Esophagus muscularis mucosa (tissue), 4 donors: Measurements from ENCODE around the gene ACACA. TPM values are rescaled to one million over a fixed set of nuclear protein-coding genes. Genes with fewer than 3 reads are reported as not detected.

ENCODE experiments used
- DNase-seq: peaks from one replicate; pipeline ENCODE4 v3.0.0-alpha.2; 2017; ENCODE audit errors: extremely low spot score
- H3K27ac ChIP-seq, 4 donors: fragments of 200-600 bp; sonication (generic); replicated peaks in 1 of 4; 1 replicate in 3 of 4; 2 replicates in 1 of 4; pipeline ENCODE4 v1.5.1; 2016 to 2019; ENCODE audit warnings: mild to moderate bottlenecking in 1 of 4
- H3K27me3 ChIP-seq, 4 donors: fragments of 200-600 bp; sonication (generic); one replicate each; pipeline versions ENCODE4 v1.5.1 to v1.6.0; 2016 to 2019
- H3K36me3 ChIP-seq, 4 donors: fragments of 200-600 bp; sonication (generic); one replicate each; pipeline ENCODE4 v1.5.1; 2016 to 2019
- H3K4me1 ChIP-seq, 4 donors: fragments of 200-600 bp; sonication (generic); one replicate each; pipeline ENCODE4 v1.5.1; 2016 to 2019
- H3K4me3 ChIP-seq, 4 donors: fragments of 200-600 bp; sonication (generic); 1 replicate in 2 of 4; 2 replicates in 2 of 4; pipeline ENCODE4 v1.5.1; 2016 to 2019; ENCODE audit warnings: mild to moderate bottlenecking in 4 of 4, moderate library complexity in 1 of 4
- H3K9me3 ChIP-seq, 4 donors: fragments of 200-600 bp; sonication (generic); 1 replicate in 3 of 4; 2 replicates in 1 of 4; pipeline ENCODE4 v1.5.1; 2016 to 2019
- CTCF ChIP-seq, 3 experiments: fragments of 200-600 bp in 2 of 3; fragments of 450-650 bp in 1 of 3; sonication (generic) in 2 of 3; IDR thresholded peaks; one replicate each; pipeline ENCODE4 v1.5.1; 2017 to 2019; ENCODE audit warnings: antibody characterized with exemption in 3 of 3, mild to moderate bottlenecking in 2 of 3, moderate library complexity in 1 of 3
- EP300 ChIP-seq: sonication (generic); formaldehyde crosslinking; IDR thresholded peaks from one replicate; pipeline ENCODE4 v1.6.1; 2017; ENCODE audit warnings: antibody characterized with exemption
- POLR2A ChIP-seq: fragments of 450-650 bp; IDR thresholded peaks from one replicate; pipeline ENCODE4 v1.6.1; 2017; ENCODE audit warnings: antibody characterized with exemption, moderate library complexity, mild to moderate bottlenecking, low read depth
- POLR2AphosphoS5 ChIP-seq, 2 donors: sonication (generic); formaldehyde crosslinking; IDR thresholded peaks; one replicate each; pipeline ENCODE4 v1.6.1; 2017; ENCODE audit warnings: antibody characterized with exemption in 2 of 2
- WGBS: methylation state at CpG from one replicate; pipeline ENCODE4 v1.1.5; 2018; 5-methylcytosine and 5-hydroxymethylcytosine counted together
- intact Hi-C: fragments of 100-400 bp; cut with DNase I; formaldehyde crosslinking; loops from one replicate; pipeline ENCODE4 v1.15.1; 2023
- total RNA-seq, 4 donors: library from RNA; depleted of rRNA; stranded (reverse); fragments of >200 nt; gene quantifications; one replicate each; pipeline versions ENCODE4 v1.1.0 to v1.2.1, GENCODE V29; 2016

Gene ACACA
- total RNA-seq, 4 donors from 2014 or later, result 34.0 to 58.0 (median 50.5) TPM

DNA sequence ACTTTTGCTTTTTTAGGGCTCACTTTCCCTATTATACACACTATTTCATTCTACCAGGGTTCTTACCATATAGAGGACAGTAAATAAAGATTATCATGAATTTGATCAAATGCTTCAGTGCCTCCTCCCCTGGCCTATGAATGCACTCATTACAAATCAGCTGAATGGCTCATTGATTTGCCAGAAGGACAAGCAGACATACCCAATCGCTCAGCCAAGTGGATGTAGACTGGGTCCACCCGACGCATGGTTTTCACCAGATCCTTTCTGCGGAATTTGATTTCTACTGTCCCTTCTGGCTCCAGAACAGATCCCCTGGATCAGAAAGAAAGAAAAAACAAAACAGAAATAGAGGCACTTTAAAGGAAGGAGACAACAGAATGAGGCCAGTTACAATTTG, 295.3 kb downstream of the ACACA start:
- H3K36me3 ChIP-seq, result peaks cover 7 to 64% (median 40%) of the 10 kb centered on the region in 4 donors
- intact Hi-C loops, result loop anchor here (10.0 kb wide), 1 partner anchor 57 kb away; no protein-coding TSS in a partner anchor
- 89% methylated on average over 4 of the region's 4 CpGs for WGBS

GRCh38 chr17:37110746-37111145, 295.9 kb downstream of the ACACA start:
- DNase-seq, result no peak
- H3K9me3 ChIP-seq, result no peaks in the 10 kb centered on the region
- 96% methylated on average over 4 of the region's 4 CpGs for WGBS
- peaks cover 0 to 15% (median 12%) of the 10 kb centered on the region in 4 donors for H3K4me1 ChIP-seq
- intact Hi-C loops, result loop anchor here (10.0 kb wide), 1 partner anchor 56 kb away; no protein-coding TSS in a partner anchor
- H3K4me3 ChIP-seq, result no peak overlapping the region
- H3K27me3 ChIP-seq, result no peaks in the 10 kb centered on the region
- TF ChIP-seq POLR2A (no peak), CTCF (IDR thresholded peaks at IDR 0.05) (no peak), EP300 (no peak), POLR2AphosphoS5 (IDR thresholded peaks at IDR 0.05) (no peak)
- no peak overlapping the region for H3K27ac ChIP-seq
- H3K36me3 ChIP-seq, result peaks cover 7 to 58% (median 37%) of the 10 kb centered on the region in 4 donors

More for the DNA sequence above, 295.3 kb downstream of the ACACA start:
- Histone ChIP-seq H3K9me3 (no peaks in the 10 kb centered on the region), H3K27me3 (no peaks in the 10 kb centered on the region), H3K27ac (no peak overlapping the region), H3K4me1 (peaks cover 0 to 15% (median 12%) of the 10 kb centered on the region in 4 donors), H3K4me3 (no peak overlapping the region)
- TF ChIP-seq CTCF (IDR thresholded peaks at IDR 0.05) (no peak), EP300 (no peak), POLR2A (no peak), POLR2AphosphoS5 (IDR thresholded peaks at IDR 0.05) (no peak)
- no peak for DNase-seq

DNA sequence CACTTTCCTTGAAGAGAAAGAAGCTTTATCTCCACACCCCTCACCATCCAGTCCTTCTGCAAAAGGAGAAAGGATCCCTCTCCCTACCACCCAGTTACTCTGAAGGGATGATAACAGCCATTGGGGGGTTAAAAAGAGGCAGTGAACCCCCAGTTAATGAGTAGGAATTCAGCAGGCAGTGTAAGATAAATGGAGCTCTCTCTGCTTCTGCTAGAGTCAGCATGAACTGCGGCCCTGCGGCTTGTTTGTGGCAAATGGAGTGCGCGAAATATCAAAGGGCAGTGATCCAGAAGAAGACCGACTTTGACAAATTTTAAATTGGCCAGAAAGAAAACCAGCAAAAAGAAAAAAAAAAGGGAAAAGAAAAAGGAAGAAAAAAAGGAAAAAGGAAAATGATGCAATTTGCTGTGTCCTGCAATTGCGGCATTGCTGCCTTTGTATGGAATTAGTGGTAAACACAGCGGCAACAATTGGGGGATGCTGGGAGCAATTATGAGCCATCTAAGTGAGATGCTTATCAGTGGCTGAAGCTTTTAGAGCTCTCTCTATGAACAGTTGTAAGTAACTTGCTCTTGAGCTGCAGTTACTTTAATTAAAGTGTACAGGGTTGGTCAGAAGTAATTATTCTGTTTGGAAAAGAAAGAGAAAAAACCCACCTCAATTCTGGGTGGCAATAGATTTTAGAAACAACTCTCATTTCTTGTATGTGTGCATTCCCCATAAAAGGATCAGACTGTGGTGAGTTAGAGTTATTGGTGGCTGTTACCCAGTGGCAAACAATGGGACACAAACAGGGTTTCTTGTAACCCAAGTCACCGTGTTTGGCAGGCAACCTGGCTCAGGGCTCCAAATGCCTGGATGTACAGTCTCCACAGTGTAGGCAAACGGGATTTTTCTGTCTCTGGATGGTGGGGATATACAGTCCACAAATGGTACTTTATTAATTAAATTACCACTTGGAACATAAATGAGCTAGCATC, 296.6 kb downstream of the ACACA start:
- TF ChIP-seq CTCF (IDR thresholded peaks at IDR 0.05) (no peak), EP300 (no peak), POLR2AphosphoS5 (IDR thresholded peaks at IDR 0.05) (no peak), POLR2A (no peak)
- 89% methylated on average over 9 of the region's 9 CpGs for WGBS
- Histone ChIP-seq H3K36me3 (peaks cover 7 to 57% (median 39%) of the 10 kb centered on the region in 4 donors), H3K4me1 (peaks cover 0 to 15% (median 12%) of the 10 kb centered on the region in 4 donors), H3K9me3 (no peaks in the 10 kb centered on the region), H3K27me3 (no peaks in the 10 kb centered on the region), H3K4me3 (no peak overlapping the region), H3K27ac (no peak overlapping the region)
- no peak for DNase-seq
- intact Hi-C loops, result loop anchor here (10.0 kb wide), 1 partner anchor 55 kb away; no protein-coding TSS in a partner anchor

DNA sequence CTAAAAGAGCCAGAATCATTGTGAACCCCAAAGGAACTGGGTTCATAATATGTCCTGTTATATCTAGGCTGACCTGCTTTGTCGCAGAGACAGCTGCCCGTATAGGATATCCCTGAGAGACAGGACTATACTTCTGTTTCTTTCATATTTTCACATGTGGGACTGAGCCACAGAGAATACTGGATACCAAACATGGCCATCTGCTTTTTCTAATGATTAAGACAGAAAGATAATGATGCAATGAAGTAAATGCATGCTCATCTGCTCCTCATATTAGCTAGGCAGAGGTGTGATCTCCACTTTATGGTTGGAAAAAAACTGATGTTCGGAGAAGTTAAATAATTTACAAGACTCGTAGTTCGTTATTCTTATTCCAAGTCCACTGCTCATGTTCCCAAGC, 297.5 kb downstream of the ACACA start:
- 96% methylated on average over 5 of the region's 5 CpGs for WGBS
- Histone ChIP-seq H3K27me3 (no peaks in the 10 kb centered on the region), H3K4me3 (no peak overlapping the region), H3K4me1 (peaks cover 0 to 15% (median 12%) of the 10 kb centered on the region in 4 donors), H3K36me3 (peaks cover 7 to 66% (median 42%) of the 10 kb centered on the region in 4 donors), H3K27ac (no peak overlapping the region), H3K9me3 (no peaks in the 10 kb centered on the region)
- TF ChIP-seq POLR2A, result no peak
- no peak for TF ChIP-seq EP300
- TF ChIP-seq POLR2AphosphoS5 (IDR thresholded peaks at IDR 0.05), result no peak
- no peak for TF ChIP-seq CTCF (IDR thresholded peaks at IDR 0.05)
- intact Hi-C loops, result no loop called here
- no peak for DNase-seq
